Neural progenitor cell (in vitro differentiated cells): ENCODE data around the gene SINHCAF.

Experiments used
- CTCF ChIP-seq: fragments of 200-600 bp; sonication (generic); IDR thresholded peaks from 2 replicates; pipeline ENCODE4 v1.5.1; 2017; ENCODE audit warnings: antibody characterized with exemption, mild to moderate bottlenecking
- EZH2 ChIP-seq: fragments of 200-600 bp; sonication (generic); IDR thresholded peaks from 2 replicates; pipeline ENCODE4 v1.6.1; 2017; ENCODE audit warnings: antibody characterized with exemption, mild to moderate bottlenecking, moderate library complexity
- EZH2phosphoT487 ChIP-seq: fragments of 200-600 bp; sonication (generic); IDR thresholded peaks from 2 replicates; pipeline ENCODE4 v1.6.1; 2017; ENCODE audit warnings: antibody characterized with exemption

- no peak for TF ChIP-seq CTCF
- no peak for TF ChIP-seq EZH2phosphoT487
- TF ChIP-seq EZH2, result no peak
These were observed 68.2 kb downstream of the SINHCAF start for GRCh38 chr12:31257784-31258183.
